Endodermal cell (in vitro differentiated cells): ENCODE measurements around the gene SMYD3. TPM values are rescaled to one million over a fixed set of nuclear protein-coding genes. Genes with fewer than 3 reads are reported as not detected.

ENCODE experiments used
- DNase-seq: peaks from one replicate; pipeline ENCODE4 v3.0.0-alpha.2; 2017
- H3K27ac ChIP-seq: 2 replicates; pipeline ENCODE4 v1.5.1; 2013; ENCODE audit warnings: mild to moderate bottlenecking, low read depth, low read length, moderate library complexity
- H3K27me3 ChIP-seq: 2 replicates; pipeline ENCODE4 v1.6.1; 2013; ENCODE audit warnings: mild to moderate bottlenecking, low read length, moderate library complexity; ENCODE audit not compliant: insufficient read depth, control insufficient read depth, poor library complexity, severe bottlenecking
- H3K36me3 ChIP-seq: 2 replicates; pipeline ENCODE4 v1.7.0; 2013; ENCODE audit warnings: mild to moderate bottlenecking, low read length, moderate library complexity; ENCODE audit not compliant: control insufficient read depth, insufficient read depth
- H3K4me1 ChIP-seq: one replicate; pipeline ENCODE4 v1.7.0; 2013; ENCODE audit warnings: low read length; ENCODE audit not compliant: control insufficient read depth, insufficient read depth
- H3K4me3 ChIP-seq: 2 replicates; pipeline ENCODE4 v1.5.1; 2013; ENCODE audit warnings: mild to moderate bottlenecking, low read length, moderate library complexity
- H3K9ac ChIP-seq: 2 replicates; pipeline ENCODE4 v1.6.1; 2013; ENCODE audit warnings: mild to moderate bottlenecking, low read length, moderate library complexity; ENCODE audit not compliant: poor library complexity, severe bottlenecking; ENCODE audit errors: extremely low read depth
- H3K9me3 ChIP-seq: 2 replicates; pipeline ENCODE4 v1.6.1; 2013; ENCODE audit warnings: mild to moderate bottlenecking, low read length, moderate library complexity; ENCODE audit not compliant: control insufficient read depth
- H3K27ac Mint-ChIP-seq: 2 replicates; pipeline ENCODE4 v1.8.0; 2020; ENCODE audit warnings: mixed read lengths
- H3K27me3 Mint-ChIP-seq: 2 replicates; pipeline ENCODE4 v1.8.0; 2021; ENCODE audit warnings: mild to moderate bottlenecking, mixed read lengths; ENCODE audit not compliant: insufficient read depth
- H3K36me3 Mint-ChIP-seq: 2 replicates; pipeline ENCODE4 v1.8.0; 2020; ENCODE audit warnings: low read depth, mixed read lengths
- H3K4me1 Mint-ChIP-seq: 2 replicates; pipeline ENCODE4 v1.8.0; 2020; ENCODE audit warnings: mixed read lengths
- H3K4me3 Mint-ChIP-seq: 2 replicates; pipeline ENCODE4 v1.8.0; 2020; ENCODE audit warnings: mild to moderate bottlenecking, moderate library complexity, mixed read lengths
- H3K9me3 Mint-ChIP-seq: 2 replicates; pipeline ENCODE4 v1.8.0; 2020; ENCODE audit warnings: mild to moderate bottlenecking, mixed read lengths
- CTCF ChIP-seq: fragments of 200-600 bp; sonication (generic); conservative IDR thresholded peaks from 2 replicates; pipeline ENCODE4 v1.5.0; 2021; ENCODE audit warnings: antibody characterized with exemption, mild to moderate bottlenecking
- WGBS, 2 experiments: methylation state at CpG; one replicate each; pipeline versions ENCODE4 v1.1.5 to v1.1.7; 2013; ENCODE audit warnings: missing lambda C conversion rate in 2 of 2, mixed read lengths in 1 of 2; ENCODE audit not compliant: insufficient coverage in 1 of 2, insufficient read length in 1 of 2; 5-methylcytosine and 5-hydroxymethylcytosine counted together
- total RNA-seq, 2 donors: library from RNA; stranded (reverse); fragmentation: NEBNext Ultra II Directional in 1 of 2; extraction: Animal tissue kit (Norgen Biotek cat#: 25700) in 1 of 2; gene quantifications; 2 replicates in 1 of 2; 3 replicates in 1 of 2; pipeline ENCODE4 v1.2.1, GENCODE V29; 2021

SMYD3 gene
- total RNA-seq, 2 donors from 2014 or later = 32.3 to 45.8 TPM

GRCh38 chr1:245803666-245804037, 703.4 kb downstream of the SMYD3 start:
- no peak for TF ChIP-seq CTCF
- Mint-ChIP-seq H3K27me3 (no peaks in the 10 kb centered on the region), H3K4me1 (no peaks in the 10 kb centered on the region), H3K27ac (no peak overlapping the region), H3K9me3 (no peaks in the 10 kb centered on the region), H3K4me3 (no peak overlapping the region), H3K36me3 (no peaks in the 10 kb centered on the region)
- DNase-seq = no peak
- Histone ChIP-seq H3K4me1 (no peaks in the 10 kb centered on the region), H3K9me3 (no peaks in the 10 kb centered on the region), H3K27ac (no peak overlapping the region), H3K36me3 (no peaks in the 10 kb centered on the region), H3K4me3 (no peak overlapping the region), H3K9ac (no peak overlapping the region), H3K27me3 (no peaks in the 10 kb centered on the region)
- WGBS, 2 experiments = 88 to 98% methylated on average over 5 of the region's 5 CpGs

DNA sequence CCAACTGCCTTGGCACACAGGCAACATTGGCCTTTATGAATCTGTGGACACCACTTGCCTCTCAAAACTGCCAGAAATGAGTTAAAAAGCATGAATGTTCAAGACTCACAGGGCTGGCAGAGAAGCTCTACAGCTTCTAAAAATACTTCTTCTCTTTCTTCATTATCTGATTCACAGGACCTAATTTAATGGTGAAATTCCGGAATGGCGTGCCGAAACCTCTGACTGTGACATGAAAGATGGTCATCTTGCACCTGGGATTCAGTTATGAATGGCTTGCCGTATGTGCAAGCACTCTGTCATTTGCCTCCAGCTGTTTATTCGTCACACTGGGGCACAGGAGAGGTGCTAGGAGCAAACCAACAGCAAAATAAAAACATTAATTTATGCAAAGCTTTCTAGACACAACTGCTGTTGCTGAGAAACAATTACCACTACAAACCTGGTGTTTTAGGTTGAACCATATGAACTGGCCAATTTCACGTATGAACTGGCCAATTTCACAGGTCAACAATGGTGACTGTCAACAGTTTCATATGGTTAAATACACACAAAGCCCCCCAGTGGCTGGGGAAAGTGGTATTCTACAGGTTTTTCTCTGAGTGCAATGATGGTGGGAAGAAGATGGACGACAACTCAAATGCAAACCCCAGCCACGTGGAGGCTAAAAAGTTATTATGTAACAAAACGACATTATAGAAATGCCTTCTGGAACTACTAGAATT, 704.0 kb downstream of the SMYD3 start:
- 91 to 93% methylated on average over 8 to 9 of the region's 9 CpGs for WGBS, 2 experiments
- Mint-ChIP-seq H3K36me3 (no peaks in the 10 kb centered on the region), H3K27me3 (no peaks in the 10 kb centered on the region), H3K27ac (no peak overlapping the region), H3K4me1 (no peaks in the 10 kb centered on the region), H3K4me3 (no peak overlapping the region), H3K9me3 (no peaks in the 10 kb centered on the region)
- H3K4me3 ChIP-seq = no peak overlapping the region
- no peak overlapping the region for H3K27ac ChIP-seq
- no peaks in the 10 kb centered on the region for H3K36me3 ChIP-seq
- no peaks in the 10 kb centered on the region for H3K4me1 ChIP-seq
- no peak for TF ChIP-seq CTCF
- DNase-seq = no peak
- no peaks in the 10 kb centered on the region for H3K27me3 ChIP-seq
- no peaks in the 10 kb centered on the region for H3K9me3 ChIP-seq
- H3K9ac ChIP-seq = no peak overlapping the region

DNA sequence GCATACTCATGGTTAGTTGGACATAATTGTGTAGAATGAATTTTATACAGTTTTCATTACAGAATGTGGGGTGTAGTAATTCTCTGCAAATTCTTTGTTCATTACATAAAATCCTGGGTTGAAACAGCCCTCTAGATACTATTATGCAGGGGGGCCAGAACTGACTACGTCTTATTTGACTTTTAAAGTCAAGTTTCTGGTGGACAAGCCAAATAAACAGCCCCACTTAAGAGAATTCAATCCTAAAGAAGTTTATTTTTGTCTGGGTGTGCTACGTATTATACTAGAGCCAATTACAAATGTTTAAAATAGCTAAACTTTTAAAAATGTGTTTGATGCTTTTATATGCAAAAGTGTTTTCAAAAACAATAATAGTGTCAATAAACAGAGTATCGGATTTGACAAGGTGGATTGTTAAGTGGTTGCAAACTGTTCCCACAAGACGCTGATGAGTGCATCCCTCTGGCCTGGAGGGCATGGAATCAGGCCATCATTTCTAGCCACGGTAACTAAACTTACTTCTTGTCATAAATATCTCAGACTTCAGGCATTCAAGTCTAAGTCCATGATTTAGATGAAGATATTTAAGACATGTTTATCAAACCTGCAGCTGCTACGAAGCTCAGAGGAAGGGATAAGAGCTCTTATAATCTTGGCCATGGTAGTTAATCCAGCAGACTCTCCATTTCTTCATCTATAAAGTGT, 706.0 kb downstream of the SMYD3 start:
- no peak overlapping the region for H3K9ac ChIP-seq
- no peak for TF ChIP-seq CTCF

More for the DNA sequence above, 706.0 kb downstream of the SMYD3 start:
- Histone ChIP-seq H3K36me3 (no peaks in the 10 kb centered on the region), H3K27me3 (no peaks in the 10 kb centered on the region), H3K4me1 (no peaks in the 10 kb centered on the region), H3K4me3 (no peak overlapping the region), H3K9me3 (no peaks in the 10 kb centered on the region), H3K27ac (no peak overlapping the region)
- no peak overlapping the region for H3K4me3 Mint-ChIP-seq
- no peaks in the 10 kb centered on the region for H3K27me3 Mint-ChIP-seq
- H3K27ac Mint-ChIP-seq = no peak overlapping the region
- DNase-seq = no peak
- 93 to 100% methylated on average over 2 to 6 of the region's 6 CpGs for WGBS, 2 experiments
- H3K9me3 Mint-ChIP-seq = no peaks in the 10 kb centered on the region
- no peaks in the 10 kb centered on the region for H3K36me3 Mint-ChIP-seq
- H3K4me1 Mint-ChIP-seq = no peaks in the 10 kb centered on the region
